GM12892 (cell line): Measurements from ENCODE around the gene ATP5MG.

Experiments used
- POLR2A ChIP-seq: IDR thresholded peaks from 2 replicates; pipeline ENCODE4 v1.6.1; 2011; ENCODE audit warnings: low read depth, low read length, control low read depth
- POLR2AphosphoS5 ChIP-seq: IDR thresholded peaks from 2 replicates; pipeline ENCODE4 v1.6.1; 2011; ENCODE audit warnings: low read depth, low read length, control low read depth

- TF ChIP-seq POLR2A (no peak), POLR2AphosphoS5 (no peak)
Observed at GRCh38 chr11:118406599-118407166, 5.3 kb downstream of the ATP5MG start.
